GM12801 (cell line): ENCODE data around the gene SAP30BP.

Source experiments
- CTCF ChIP-seq: IDR thresholded peaks from one replicate; pipeline ENCODE4 v1.5.1; 2011; ENCODE audit warnings: control low read depth; ENCODE audit not compliant: insufficient read length; ENCODE audit errors: extremely low read depth

Gene SAP30BP

GRCh38 chr17:75639771-75640555, 27.2 kb upstream of the SAP30BP start:
- TF ChIP-seq CTCF: no peak

GRCh38 chr17:75640556-75641119, 26.5 kb upstream of the SAP30BP start:
- TF ChIP-seq CTCF: no peak

GRCh38 chr17:75641343-75641742, 25.8 kb upstream of the SAP30BP start:
- TF ChIP-seq CTCF: no peak

GRCh38 chr17:75642182-75642783, 24.9 kb upstream of the SAP30BP start:
- TF ChIP-seq CTCF: no peak

GRCh38 chr17:75642784-75643642, 24.1 kb upstream of the SAP30BP start:
- no peak for TF ChIP-seq CTCF

- TF ChIP-seq CTCF: no peak
Observed at GRCh38 chr17:75643643-75644017, 23.5 kb upstream of the SAP30BP start.

GRCh38 chr17:75645501-75645888, 21.6 kb upstream of the SAP30BP start:
- no peak for TF ChIP-seq CTCF
